ENCODE measurements around the gene CES5A.
"Not testable (repeated sequence)": the region's sequence is repeated elsewhere in the genome, so short reads cannot be mapped to it uniquely, and the experiment has no call there.

CES5A gene

GRCh38 chr16:55829232-55829631, 45.9 kb downstream of the CES5A start:
- DNase-seq (ENCODE audit: low read depth) = not testable (repeated sequence)

- DNase-seq (ENCODE audit: low read depth) = no peak
These were observed 46.5 kb downstream of the CES5A start for GRCh38 chr16:55828680-55829079.

DNA sequence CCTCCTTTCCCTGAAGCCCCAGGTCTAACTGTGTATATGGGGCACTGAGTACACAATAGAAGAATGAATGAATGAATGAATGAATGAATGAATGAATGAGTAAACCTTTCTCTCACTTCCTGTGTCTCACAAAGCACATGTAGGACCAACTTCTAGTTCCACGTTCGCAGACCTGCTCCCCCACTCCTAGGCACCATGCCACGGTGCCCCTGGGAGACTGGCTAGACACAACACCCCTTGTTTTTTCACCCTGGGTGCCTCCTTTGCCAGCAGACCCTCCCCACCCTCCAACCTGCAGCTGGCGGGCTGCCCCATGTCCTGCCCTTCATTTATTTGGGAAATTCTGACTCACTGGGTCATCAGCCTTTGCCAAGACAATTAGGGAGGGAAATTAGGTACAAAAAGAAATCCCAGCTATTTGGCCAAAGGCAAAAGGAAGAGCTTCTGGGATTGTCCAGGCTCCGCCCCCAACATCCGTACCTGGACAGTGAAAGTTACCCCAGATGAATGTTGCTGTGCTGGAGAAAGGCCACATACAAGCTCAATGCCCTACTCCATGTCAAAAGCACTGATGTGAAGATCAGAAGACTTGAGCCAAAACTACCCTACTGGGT, 50.0 kb downstream of the CES5A start:
- DNase-seq (ENCODE audit: low read depth) = no peak

DNA sequence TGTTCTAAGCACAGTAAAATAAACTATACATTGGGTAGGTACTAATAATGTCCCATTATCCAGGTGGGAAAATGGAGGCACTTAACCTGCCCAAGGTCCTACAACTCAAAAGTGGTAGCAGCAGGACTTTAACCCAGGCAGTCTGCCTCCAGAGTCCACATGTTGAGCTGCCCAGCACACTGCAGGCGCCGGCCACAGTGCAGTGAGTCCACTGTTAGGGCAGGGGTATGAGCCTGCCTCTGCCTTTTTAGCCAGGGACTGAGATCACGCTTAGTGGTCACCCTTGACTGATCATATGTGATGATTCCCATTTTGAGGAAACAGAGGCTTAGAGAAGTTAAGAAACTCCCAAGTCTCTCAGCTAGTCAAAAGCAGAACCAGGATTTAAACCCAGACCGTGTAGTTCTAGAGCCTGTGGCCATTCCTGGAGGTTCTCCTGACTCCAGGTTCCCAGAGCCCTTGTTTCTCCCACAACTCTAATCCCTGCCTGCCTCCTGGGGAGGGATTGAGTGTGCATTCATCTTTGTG, 50.6 kb downstream of the CES5A start:
- no peak for DNase-seq (ENCODE audit: low read depth)

DNA sequence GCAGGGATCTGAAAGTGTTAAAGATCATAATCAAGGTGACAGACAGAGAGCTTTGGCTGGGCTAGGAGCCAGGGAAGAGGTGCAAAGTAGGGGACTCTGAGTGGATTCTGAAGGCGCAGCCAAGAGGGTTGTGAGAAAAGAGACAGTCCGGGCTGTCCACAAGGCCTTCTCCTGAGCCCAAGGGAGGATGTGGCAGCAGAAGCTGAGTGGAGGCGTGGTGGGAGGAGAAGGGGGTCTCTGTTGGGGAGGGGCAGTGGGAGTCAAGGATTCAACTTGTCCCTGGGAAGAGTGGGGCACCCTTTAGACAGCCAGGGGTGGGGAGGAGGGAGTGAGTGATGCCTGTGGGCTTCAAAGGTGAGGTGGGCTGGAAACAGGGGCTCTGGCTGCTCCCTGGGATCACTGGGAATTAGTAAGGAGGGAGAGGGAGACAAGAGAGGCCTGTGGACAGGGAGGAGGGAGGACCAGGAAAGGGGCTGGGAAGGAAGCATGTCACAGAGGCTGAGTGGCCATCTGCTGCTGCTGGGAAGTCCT, 52.8 kb downstream of the CES5A start:
- no peak for DNase-seq (ENCODE audit: low read depth)

DNA sequence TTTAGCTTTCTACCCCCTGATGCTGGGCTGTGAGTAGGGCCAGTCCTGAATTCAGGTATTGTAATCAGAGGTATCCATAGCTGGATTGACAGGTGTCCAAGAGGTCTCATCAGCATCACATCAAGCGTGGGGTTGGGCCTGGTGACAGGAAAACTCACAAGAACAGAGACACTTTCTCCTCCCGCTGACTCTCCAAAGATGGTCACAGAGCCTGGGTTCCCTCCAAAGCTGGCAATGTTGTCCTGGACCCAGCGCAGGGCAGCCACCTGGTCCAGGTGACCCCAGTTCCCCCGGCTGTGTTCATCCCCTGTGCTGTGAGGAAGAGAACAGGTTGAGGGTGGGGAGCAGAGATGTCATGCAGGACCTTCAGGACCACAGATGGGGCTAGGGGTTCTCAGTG, 54.0 kb downstream of the CES5A start:
- no peak for DNase-seq (ENCODE audit: low read depth)

DNA sequence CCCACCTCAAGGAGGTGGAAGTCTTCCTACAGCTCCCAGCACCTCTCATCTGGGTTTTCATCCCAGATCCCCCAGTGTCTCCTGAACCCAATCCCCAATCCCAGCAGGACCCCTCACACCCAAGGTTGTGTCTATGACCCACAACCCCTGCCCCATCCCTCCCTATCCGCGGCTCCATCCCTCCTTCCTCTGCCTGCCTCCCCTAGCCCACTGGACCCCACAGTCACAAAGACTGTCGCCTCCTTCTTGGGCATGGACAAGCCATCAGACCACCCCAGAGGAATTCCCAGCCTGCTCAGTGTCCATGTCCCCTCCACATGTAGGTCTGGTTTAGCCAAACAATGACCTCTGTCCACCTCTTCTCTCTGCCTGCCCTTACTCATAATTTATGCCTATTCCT, 54.6 kb downstream of the CES5A start:
- no peak for DNase-seq (ENCODE audit: low read depth)

DNA sequence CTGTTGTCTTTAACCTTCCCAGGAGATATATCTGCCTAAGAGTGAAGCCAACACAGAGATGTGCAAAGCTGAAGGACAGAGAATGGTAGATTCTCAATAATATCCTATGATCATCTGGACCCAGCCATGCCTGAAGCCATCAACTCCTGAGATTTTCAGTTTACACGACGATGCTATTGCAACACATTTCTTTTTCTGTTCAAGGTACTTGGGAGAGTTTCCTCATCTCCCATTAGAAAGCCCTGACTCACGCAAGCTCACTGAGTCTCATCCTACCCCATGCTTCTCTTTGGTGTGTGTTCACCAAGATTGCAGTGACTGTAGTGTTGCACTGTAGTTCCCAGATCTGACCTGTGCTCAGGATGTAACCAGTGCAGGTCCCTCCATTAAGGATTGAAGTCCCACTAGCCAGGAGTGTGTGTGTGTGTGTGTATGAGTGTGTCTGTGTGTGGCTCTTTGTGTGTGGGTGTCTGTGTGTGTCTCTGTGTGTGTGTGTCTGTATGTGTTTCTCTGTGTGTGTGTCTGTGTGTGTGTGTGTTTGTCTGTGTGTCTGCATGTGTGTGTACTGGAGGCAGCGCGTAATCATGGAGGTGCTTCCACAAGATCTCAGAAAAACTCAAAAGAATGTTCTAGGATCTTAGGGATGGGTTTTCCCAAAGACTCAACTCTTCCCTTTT, 57.8 kb downstream of the CES5A start:
- DNase-seq (ENCODE audit: low read depth) = no peak

GRCh38 chr16:55816222-55816621, 59.0 kb downstream of the CES5A start:
- not testable (repeated sequence) for DNase-seq (ENCODE audit: low read depth)

GRCh38 chr16:55815320-55815719, 59.9 kb downstream of the CES5A start:
- no peak for DNase-seq (ENCODE audit: low read depth)

DNA sequence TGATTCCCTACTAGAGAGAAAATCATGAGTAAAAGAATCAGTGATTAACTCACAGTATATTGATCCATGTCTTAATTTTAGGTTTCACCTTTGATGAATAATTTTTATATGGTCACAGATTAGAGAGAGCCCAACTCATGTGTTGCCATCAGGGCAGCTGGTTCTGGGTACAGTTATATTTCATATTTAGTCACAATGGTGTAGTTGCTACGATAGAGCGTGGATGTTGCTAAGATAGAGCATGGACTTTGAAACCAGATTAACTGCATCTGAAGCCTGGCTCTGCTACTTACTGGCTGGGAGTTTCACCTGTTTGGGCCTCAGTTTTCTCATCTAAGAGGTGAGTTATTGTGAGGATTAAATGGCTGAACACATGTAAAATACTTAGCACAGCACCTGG, 61.0 kb downstream of the CES5A start:
- not testable (repeated sequence) for DNase-seq (ENCODE audit: low read depth)

DNA sequence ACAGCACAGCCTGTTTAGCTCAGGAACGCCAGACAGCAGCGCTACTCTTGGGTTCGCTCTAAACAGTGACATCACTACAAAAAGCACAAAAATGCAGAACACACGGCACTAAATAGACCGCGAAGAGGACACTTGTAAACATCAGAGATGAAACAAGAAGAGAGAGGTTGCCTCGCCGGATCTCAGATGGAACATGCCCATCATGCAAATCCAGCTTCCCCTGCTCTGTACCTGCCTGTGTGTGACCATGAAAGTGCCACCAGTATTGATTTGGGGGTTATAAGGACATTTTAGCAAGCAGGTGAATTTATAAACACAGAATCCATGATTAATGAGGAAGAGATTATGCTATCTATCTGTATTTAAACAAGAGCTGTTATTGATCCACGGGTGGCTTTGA, 61.4 kb downstream of the CES5A start:
- not testable (repeated sequence) for DNase-seq (ENCODE audit: low read depth)

DNA sequence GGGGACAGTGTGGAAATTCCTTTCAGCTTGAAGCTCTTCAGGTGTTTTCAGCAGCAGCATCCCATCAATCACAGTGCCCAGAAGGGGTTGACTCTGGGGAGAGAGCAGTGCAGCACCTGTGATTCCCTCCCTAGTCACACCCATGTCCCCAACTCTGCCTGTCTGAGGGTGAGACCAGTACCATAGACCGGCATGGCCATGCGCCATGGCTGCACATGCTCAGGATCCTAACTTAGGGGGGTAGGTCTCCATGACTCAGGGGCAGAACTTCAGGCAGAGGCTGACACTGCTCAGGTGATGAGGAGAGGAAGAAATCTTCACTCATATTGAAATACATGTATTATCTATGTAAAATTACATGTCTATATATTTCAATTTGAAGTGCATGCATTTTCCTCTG, 62.2 kb downstream of the CES5A start:
- DNase-seq (ENCODE audit: low read depth) = no peak

DNA sequence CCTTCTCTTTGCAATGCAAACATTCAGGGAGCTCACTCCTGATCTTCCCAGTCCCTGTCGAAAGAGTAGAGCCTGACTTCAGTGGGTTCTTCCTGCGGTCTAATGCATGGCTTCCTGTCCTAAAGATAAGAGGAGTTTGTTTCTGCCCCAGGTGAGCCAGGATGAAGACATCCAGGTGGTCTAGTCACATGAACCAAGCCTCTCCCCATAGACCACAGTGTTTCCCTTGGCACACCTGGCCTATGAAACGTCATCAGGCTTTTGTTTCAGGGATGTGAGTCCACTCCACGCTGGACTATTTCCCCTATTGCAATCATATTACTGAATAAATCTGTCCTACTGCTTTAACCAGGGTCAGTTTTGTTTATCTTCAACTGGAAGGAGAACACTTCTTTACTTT, 63.4 kb downstream of the CES5A start:
- no peak for DNase-seq (ENCODE audit: low read depth)

DNA sequence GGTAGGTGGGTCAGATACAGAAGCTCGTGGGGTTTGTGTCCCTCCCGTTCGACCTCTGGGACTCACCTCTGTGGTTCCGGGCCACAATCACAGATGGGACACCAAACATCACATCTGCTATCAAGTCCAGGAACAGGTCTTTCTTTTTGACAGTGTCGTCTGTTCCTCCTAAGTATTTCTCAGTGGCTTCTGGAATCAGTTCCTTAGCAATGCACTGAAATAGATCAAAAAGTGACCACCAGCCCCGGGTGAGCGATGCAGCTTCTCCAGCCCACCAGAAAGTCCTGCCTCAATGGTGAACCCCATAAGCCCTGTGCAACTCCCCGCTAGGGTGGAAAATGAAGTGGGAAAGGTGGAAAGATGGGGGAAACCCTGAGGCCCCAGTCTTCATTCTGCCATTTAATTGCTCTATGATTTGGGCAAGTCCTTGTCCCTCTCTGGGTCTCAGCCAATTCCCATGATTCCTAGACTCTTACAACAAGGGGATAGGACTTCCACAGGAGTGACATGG, 64.7 kb downstream of the CES5A start:
- DNase-seq (ENCODE audit: low read depth) = no peak

DNA sequence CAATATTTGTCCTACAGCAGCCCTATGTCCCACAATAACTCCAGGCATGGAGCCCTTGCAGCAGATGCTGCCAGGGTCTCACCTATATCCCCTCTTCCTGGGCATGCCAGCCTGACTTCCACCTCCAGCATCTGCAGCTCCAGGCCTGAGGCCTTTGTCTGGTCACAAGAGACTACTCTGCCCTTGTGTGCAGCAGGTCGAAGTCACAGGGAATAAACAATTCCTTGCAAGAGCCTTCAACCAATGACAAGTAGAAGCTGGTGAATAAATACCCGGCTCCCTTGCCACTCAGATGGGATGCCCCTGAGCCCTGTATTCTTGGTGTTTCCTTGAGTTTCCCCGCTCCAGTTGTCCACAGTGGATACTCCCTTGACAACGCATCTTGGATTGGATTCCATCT, 65.3 kb downstream of the CES5A start:
- no peak for DNase-seq (ENCODE audit: low read depth)

GRCh38 chr16:55809386-55809785, 65.8 kb downstream of the CES5A start:
- no peak for DNase-seq (ENCODE audit: low read depth)

- DNase-seq (ENCODE audit: low read depth) = not testable (repeated sequence)
These were observed 66.9 kb downstream of the CES5A start for GRCh38 chr16:55808286-55808685.

GRCh38 chr16:55805104-55805503, 70.1 kb downstream of the CES5A start:
- not testable (repeated sequence) for DNase-seq (ENCODE audit: low read depth)

DNA sequence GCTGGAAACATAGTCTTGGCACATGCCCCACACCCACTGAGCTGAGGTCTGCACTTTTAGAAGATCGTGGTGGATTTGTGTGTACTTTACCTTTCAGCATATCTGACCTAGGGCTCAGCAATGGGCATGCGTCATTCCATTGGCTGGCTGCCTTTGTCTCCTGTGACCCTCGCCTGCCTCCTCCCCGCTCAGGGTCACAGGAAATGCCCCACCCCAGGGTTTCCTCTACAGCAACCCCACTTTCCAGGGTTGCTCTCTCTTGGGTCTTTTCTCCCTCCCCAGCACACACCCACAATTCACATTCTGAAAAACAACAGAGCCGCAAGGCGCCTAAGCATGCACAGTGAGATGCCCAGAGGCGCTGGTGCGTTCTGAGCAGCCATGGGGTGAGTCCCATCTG, 71.5 kb downstream of the CES5A start:
- DNase-seq (ENCODE audit: low read depth) = not testable (repeated sequence)
